GM19099 (cell line): ENCODE data around the gene CTDSPL.
A peak's percentile ranks its signal among the peaks of the same experiment; 100 is the strongest.

ENCODE experiments used
- POLR2A ChIP-seq: IDR thresholded peaks from 3 replicates; pipeline ENCODE4 v1.6.1; 2011; ENCODE audit warnings: low read depth; ENCODE audit not compliant: insufficient read length; ENCODE audit errors: extremely low read depth

The CTDSPL gene

DNA sequence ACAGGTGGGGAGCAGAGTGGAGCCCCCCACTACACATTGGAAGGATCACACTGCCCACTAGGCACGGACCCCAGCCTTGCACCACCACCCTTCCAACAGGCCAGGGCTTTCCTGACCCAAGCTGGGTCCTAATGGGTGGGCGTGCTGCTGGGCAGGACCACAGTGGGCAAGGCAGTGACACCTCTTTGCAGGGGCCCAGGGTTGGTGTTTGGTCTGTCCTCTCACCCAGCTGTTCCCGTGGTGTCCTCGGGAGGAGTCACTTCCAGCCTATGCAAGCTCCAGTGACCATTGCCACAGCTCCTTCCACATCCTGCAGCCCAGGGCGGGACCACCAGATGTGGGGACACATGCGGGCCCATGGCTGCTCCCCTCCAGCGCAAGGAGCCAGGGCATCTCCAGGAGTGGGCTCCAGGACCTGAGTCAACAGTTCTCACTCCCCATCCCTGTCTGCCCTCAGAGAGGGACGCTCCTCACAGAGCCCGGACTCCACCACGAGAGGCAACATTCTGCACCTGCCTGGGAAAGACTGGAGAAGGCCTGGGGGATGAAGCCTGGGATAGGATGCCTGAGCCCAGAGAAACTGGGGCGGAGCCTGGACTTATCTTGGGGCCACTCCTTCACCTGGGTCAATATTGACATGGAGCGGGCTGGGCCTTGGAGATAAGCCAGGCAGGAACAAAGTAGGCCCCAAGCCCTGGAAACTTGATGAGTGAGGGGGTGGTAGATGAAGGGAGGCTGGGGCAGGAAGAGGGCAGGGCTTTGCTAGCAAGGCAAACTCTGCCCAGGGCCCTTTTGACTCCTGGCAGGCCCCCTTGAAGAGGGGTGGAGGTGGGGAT, 125.0 kb downstream of the CTDSPL start:
- no peak for TF ChIP-seq POLR2A

DNA sequence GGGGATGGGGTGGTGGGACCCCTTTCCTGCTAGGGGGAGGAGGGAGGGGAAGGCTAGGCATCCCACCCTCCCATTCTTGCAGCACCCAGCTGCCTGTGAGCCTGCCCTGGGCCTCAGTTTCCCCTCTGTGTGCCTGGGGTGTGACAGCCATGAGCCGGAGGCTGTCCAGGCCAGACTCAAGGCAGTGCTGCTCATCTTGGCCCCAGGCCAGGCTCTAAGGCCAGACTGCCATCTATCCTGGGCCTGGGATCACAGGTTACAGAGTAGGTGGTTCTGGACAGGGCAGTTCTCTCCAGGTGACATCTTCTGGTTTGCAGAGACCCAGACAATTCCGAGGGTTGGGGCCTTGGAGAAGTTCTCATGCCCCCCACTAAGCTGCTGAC, 125.6 kb downstream of the CTDSPL start:
- no peak for TF ChIP-seq POLR2A

DNA sequence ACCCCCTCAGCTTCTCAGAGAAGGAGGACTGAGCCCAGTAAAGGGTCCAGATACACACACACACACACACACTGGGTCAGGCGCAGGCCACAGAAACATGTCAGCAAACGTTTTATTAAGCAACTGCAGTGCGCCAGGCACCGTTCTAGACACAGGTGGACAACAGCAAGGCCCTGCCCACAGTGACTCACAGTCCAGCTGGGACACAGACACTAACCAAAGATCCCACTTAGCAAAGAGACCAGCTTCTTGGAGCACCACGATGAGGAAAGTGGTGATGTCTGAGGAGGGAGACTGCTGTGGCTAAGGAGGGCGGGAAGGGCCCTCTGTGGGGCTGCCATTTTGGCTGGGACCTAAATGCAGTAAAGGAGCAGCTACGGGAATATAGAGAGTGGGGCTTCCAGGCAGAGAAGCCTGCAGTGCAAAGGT, 126.1 kb downstream of the CTDSPL start:
- TF ChIP-seq POLR2A, result no peak

DNA sequence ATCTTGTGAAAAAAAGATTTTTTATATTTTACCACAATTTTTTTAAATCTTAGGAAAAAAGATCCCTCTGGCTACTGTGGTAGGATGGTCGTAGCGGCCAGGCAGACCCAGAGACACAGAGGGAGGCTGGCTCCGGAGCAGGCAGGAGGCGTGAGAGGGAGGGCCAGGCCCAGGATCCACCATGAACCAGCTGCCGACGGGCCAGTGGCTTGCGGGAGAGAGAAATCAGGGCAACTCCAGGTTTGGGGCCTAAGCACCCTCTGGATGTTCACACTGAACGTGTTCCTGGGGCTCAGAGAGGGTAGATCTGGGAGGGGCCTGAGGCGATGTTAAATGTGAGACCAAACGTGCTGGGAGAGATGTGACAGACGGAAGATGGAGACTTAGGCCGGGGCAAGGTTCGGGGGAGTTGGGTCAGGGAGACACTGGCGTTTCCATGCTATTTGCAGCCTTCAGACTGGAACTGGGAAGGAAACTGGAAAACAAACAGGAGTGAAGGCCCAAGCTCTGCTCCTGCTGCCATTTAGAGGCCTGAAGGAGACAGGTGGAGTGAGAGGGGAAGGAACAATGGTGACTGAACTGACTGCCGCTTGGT, 127.3 kb downstream of the CTDSPL start:
- TF ChIP-seq POLR2A, result no peak

DNA sequence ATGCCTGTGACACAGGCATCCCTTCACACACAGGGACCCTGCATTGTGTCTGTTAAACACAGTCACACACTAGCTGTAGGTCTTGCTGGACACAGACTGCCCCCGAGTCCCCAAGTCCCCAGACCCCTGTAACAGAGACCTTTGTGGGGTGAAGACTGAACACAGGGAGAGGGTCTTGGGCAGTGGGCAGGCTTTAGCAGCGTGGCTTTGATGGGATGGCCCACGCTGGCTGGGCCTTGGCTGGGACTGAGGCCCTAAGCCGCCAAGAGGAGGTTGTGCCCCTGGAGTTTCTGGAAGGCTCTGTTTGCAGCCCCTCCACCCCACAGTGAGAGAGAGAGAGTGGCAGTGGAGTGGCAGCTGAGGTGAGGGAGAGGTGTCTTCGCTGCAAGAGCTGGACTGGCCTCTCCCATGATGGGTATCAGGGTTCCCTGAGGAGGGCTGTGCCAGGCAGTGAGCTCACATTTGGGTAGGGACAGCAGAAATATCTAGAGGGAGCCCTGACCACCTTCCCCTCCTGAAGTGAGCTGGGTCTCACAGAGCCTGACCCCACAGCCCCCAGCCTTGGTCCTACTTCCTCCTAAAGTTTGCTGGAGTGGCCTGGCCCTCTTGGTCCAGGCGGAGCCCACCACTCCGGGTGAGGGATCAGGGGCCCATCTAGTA, 128.3 kb downstream of the CTDSPL start:
- no peak for TF ChIP-seq POLR2A

DNA sequence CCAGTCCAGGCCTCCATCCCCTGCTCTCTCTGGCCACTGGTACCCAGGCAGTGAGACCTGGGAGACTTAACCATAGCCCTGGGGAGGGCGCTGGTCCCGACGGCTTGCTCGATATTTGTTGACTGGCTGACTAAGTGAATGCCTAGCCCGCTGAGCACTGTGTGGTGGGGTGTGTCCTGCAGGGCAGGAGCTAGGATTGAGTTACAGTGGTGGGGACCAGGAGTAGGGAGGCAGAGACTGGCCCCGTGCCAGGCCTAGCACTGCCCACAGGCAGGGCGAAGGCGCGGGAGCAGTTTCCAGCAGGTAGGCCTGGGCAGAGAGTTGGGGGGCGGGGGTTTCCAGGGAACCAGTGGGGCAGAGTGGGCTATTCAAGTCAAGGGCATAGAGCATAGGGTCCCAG, 128.8 kb downstream of the CTDSPL start, which contains the start of gene VILL:
TSS of gene VILL (plus strand) at position 260 of the 400 bp plus-strand sequence. CDS start 2,887 bp downstream, outside the sequence.
- TF ChIP-seq POLR2A, result no peak

DNA sequence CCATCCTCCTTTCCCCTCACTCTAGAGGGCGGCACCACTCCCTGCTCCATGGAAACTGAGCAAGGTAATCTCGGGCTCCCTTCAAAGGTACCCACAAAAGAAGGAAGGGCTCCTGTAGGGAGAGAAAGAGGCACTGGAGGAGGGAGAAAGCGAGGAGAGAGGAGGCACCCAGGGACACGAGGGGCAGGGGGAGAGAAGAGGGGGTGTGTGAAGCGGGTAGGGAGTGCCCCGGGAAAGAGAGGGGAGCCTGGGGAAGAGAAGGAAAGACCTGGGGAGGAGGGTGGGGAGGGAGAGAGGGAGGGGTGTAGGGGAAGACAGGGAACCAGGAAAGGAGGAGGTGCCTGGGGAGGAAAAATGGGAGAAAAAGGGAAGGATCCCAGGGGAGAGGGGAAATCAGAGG, 129.4 kb downstream of the CTDSPL start:
- TF ChIP-seq POLR2A, result no peak

DNA sequence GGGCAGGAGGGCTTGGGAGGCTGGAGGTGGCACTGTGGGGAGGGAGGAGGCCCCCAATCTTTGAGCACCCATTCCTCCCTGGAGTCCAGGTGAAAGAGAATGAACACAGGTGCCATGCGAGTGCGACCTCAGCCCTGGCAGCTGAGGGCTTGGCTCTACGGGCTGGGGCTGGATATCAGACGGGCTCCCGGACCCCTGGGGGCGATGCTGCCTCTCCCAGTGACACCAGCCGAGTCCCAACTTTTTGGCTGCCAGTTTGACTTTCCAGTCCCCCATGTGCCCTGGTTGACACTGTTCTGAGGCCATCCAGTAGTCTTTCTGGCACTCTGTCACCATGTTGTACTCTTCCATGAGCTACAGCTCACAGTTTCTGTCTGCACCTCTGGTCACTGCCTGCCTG, 130.1 kb downstream of the CTDSPL start:
- no peak for TF ChIP-seq POLR2A

DNA sequence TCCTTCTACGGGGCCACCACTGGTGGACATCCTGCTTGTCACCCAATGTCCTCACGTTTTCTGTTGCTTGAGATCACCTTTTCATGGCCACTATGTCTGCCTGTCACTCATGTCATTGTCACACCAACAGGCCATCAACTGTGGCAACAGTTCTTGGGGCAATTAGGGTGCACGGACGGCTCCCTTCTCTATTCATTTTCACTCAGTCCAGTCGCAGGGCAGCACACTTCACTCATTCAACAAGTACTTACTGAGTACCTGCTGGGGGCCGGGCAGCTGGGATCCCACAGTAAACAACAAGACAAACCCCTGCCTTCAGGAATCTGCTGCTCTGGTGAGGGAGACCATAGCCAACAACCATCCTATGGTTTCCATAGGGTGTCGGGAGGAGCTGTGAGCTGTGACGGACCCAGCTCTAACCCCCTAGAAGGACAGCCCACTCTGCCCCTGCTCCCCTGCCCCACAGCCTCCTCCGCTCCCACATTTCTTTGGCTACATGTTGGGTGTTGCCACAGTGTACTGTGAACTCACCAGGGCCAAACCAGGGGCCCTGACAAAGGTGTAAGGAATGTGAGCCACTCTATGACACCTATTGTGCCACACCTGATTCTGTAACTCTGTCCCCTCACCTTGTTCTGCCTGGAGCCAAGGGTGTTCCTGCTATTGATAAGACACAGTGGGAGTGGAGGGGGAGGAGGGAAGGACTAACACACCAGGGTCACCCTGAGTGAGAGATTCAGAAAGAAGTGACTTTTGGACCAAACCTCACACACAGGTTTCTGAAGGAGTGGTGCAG, 130.8 kb downstream of the CTDSPL start:
- TF ChIP-seq POLR2A, result no peak

DNA sequence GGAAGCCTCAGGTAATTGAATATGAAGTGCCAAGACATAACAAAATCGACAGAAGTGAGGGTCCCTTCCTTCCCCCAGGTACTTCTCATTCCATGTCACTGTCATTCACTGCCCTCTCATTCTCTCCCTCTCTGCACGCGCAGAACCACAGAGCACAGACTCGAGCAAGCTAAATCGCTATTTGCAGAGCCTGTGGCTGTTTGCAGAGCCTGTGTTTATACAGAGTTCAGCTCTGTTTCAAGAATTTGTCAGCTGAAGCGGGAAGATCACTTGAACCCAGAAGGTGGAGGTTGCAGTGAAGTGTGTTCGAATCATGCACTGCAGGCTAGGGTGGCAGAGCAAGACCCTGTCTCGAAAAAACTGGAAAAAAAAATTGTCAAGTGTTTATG, 131.4 kb downstream of the CTDSPL start:
- TF ChIP-seq POLR2A, result no peak

DNA sequence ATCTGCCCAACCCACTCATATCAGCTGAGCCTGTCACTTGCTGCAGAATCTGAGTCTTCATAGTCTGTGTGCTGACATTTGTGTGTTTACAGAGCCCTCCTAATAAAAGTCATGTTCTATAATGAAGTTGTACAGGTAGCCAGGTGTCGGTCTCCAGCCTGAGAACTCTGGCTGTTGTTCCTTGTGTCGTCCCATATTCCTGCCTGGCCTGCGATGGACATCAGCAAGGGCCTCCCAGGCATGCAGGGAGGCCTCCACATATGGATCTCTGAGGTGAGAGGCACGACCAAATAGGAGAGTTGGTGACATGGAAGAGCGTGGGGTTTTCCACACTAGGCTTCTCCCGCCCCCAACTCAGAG, 131.8 kb downstream of the CTDSPL start:
- no peak for TF ChIP-seq POLR2A

DNA sequence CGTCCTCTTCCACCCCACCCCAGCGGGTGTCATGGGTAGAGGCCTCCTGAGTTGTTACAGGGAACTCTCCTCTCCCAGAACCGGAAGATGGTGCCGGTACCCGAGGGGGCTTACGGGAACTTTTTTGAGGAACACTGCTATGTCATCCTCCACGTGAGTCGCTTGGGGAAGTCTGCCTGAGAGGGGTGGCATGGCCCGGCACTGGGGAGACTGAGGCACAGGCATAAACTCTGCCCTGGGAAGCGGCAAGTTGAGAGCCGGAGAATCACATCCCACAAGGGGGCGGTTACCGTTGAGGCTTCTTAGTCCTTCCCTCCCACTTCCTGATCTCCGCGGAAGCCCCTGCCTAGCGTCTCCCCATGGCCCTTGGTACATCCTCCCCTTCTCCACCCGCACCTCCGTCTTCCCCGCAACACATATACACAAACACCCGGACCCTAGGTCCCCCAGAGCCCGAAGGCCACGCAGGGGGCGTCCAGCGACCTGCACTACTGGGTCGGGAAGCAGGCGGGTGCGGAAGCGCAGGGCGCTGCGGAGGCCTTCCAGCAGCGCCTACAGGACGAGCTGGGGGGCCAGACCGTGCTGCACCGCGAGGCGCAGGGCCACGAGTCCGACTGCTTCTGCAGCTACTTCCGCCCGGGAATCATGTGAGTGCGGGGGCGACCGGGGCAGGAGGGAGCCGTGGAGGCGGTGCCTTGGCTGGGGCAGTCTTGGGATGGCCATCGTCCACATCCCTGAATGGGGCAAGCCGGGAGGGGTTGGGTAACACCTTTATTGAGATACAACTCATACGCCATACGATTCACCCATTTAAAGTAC, 132.3 kb downstream of the CTDSPL start:
- peak; percentile 94 for TF ChIP-seq POLR2A

DNA sequence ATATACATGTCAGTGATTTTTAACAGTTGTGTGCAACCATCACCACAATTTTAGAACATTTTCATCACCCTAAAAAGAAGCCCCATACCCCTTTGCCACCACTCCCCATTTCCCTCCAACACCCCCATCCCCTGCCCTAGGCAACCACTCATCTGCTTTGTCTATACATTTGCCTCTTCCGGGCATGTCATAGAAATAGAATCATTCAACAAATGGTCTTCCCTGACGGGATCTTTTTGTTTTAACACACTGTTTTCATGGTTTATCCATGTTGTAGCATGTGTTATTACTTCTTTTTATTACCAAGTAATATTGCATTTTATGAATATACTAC, 132.9 kb downstream of the CTDSPL start:
- no peak for TF ChIP-seq POLR2A
